HCT116 (cell line): ENCODE results near the gene MAP3K4. TPM values are rescaled to one million over a fixed set of nuclear protein-coding genes. Genes with fewer than 3 reads are reported as not detected.

Source experiments
- ATAC-seq: fragments of 200-7000 bp; cut with Tn5 transposase; 2 replicates; pipeline ENCODE4 v1.9.1; 2020; ENCODE audit warnings: mild to moderate bottlenecking, moderate library complexity
- BruUV-seq: library from RNA; stranded (reverse); fragments of 400-500 nt; replicated peaks from 2 replicates; lab custom pipeline; 2021; lab: Mats Ljungman, UMichigan
- CTCF ChIA-PET: fragments of 300-600 bp; sonication (Branson Sonifier 250); formaldehyde crosslinking; loops from one replicate; lab custom pipeline; 2021; ENCODE audit warnings: antibody characterized with exemption; lab: Charles Lee
- POLR2A ChIA-PET: fragments of 300-600, 350-600 bp; sonication (Branson Sonifier 250); formaldehyde crosslinking; loops from one replicate; lab custom pipeline; 2021; ENCODE audit warnings: antibody characterized with exemption; lab: Charles Lee
- RAD21 ChIA-PET, 2 experiments: fragments of 300-600 bp; sonication (Branson Sonifier 250); formaldehyde crosslinking; loops; one replicate each; lab custom pipeline; 2023; ENCODE audit warnings: low total read pairs in 2 of 2; ENCODE audit not compliant: uncharacterized antibody in 2 of 2, unreplicated experiment in 2 of 2, low non-redundant PET in 1 of 2; lab: Charles Lee
- DNase-seq: peaks from one replicate; pipeline ENCODE4 v3.0.0-alpha.2; 2010; ENCODE audit warnings: low read depth, low spot score
- H2AFZ ChIP-seq: fragments of 200-600 bp; shearing (Covaris generic), sonication (generic); 2 replicates; pipeline ENCODE4 v1.6.1; 2017; ENCODE audit warnings: low read depth, mixed run types, mixed read lengths, antibody characterized with exemption, low read length; ENCODE audit not compliant: poor library complexity, severe bottlenecking
- H3K27ac ChIP-seq: 2 replicates; pipeline ENCODE4 v1.5.1; 2012; ENCODE audit warnings: low read depth, low read length
- H3K27me3 ChIP-seq: fragments of 200-600 bp; sonication (generic); 2 replicates; pipeline ENCODE4 v1.6.1; 2016; ENCODE audit warnings: mixed run types, low read length, mixed read lengths; ENCODE audit not compliant: insufficient read depth
- H3K36me3 ChIP-seq, 2 experiments: fragments of 200-500 bp in 1 of 2; fragments of 200-600 bp in 1 of 2; sonication (Bioruptor generic) in 1 of 2; sonication (generic) in 1 of 2; 2 replicates each; pipeline versions ENCODE4 v1.5.1 to v1.6.1; 2014 to 2016; ENCODE audit warnings: low read length in 2 of 2, inconsistent platforms in 1 of 2, mixed read lengths in 1 of 2, mixed run types in 1 of 2; ENCODE audit not compliant: insufficient read depth in 2 of 2, control insufficient read depth in 1 of 2
- H3K4me1 ChIP-seq, 2 experiments: fragments of 200-600 bp in 1 of 2; sonication (generic) in 1 of 2; 2 replicates each; pipeline versions ENCODE4 v1.5.1 to v1.6.1; 2012 to 2017; ENCODE audit warnings: low read length in 2 of 2, inconsistent platforms in 1 of 2, mild to moderate bottlenecking in 1 of 2, mixed read lengths in 1 of 2, mixed run types in 1 of 2, moderate library complexity in 1 of 2; ENCODE audit not compliant: insufficient read depth in 2 of 2, control insufficient read depth in 1 of 2
- H3K4me2 ChIP-seq: fragments of 200-600 bp; sonication (generic); 2 replicates; pipeline ENCODE4 v1.6.1; 2017; ENCODE audit warnings: mixed run types, low read length, mixed read lengths
- H3K4me3 ChIP-seq, 2 experiments: fragments of 200-600 bp in 1 of 2; sonication (generic) in 1 of 2; replicated peaks in 1 of 2; 2 replicates each; pipeline ENCODE4 v1.5.1; 2011 to 2016; ENCODE audit warnings: low read length in 2 of 2, control low read depth in 1 of 2, low read depth in 1 of 2, mild to moderate bottlenecking in 1 of 2, mixed read lengths in 1 of 2, mixed run types in 1 of 2
- H3K79me2 ChIP-seq: fragments of 200-600 bp; sonication (generic); 2 replicates; pipeline ENCODE4 v1.6.1; 2017; ENCODE audit warnings: mild to moderate bottlenecking, mixed run types, low read length, moderate library complexity, mixed read lengths; ENCODE audit not compliant: insufficient read depth
- H3K9ac ChIP-seq: fragments of 200-600 bp; sonication (generic); 2 replicates; pipeline ENCODE4 v1.6.1; 2016; ENCODE audit warnings: low read length, mixed read lengths
- H3K9me2 ChIP-seq: fragments of 200-600 bp; sonication (generic), shearing (Covaris generic); 2 replicates; pipeline ENCODE4 v1.6.1; 2017; ENCODE audit warnings: mixed run types, mild to moderate bottlenecking, moderate library complexity; ENCODE audit not compliant: insufficient read depth
- H3K9me3 ChIP-seq, 2 experiments: fragments of 200-500 bp in 1 of 2; fragments of 200-600 bp in 1 of 2; sonication (Bioruptor generic) in 1 of 2; sonication (generic) in 1 of 2; 2 replicates each; pipeline ENCODE4 v1.6.1; 2014 to 2017; ENCODE audit warnings: low read length in 2 of 2, mixed read lengths in 2 of 2, inconsistent platforms in 1 of 2, low read depth in 1 of 2, mild to moderate bottlenecking in 1 of 2, mixed run types in 1 of 2, moderate library complexity in 1 of 2; ENCODE audit not compliant: control insufficient read depth in 1 of 2, insufficient read depth in 1 of 2
- H4K20me1 ChIP-seq: fragments of 200-600 bp; sonication (generic), shearing (Covaris generic); 2 replicates; pipeline ENCODE4 v1.6.1; 2017; ENCODE audit warnings: mixed run types, mild to moderate bottlenecking, moderate library complexity; ENCODE audit not compliant: insufficient read depth
- ATF3 ChIP-seq: IDR thresholded peaks from 2 replicates; pipeline ENCODE4 v1.6.1; 2012
- CBX3 ChIP-seq: IDR thresholded peaks from 2 replicates; pipeline ENCODE4 v1.6.1; 2012; ENCODE audit warnings: low read depth
- CEBPB ChIP-seq: IDR thresholded peaks from 2 replicates; pipeline ENCODE4 v1.6.1; 2012; ENCODE audit warnings: low read depth
- CTCF ChIP-seq, 3 experiments: fragments of 200-600 bp in 1 of 3; sonication (generic) in 1 of 3; IDR thresholded peaks in 2 of 3; conservative IDR thresholded peaks in 1 of 3; 2 replicates each; pipeline ENCODE4 v1.5.1; 2012 to 2017; ENCODE audit warnings: low read depth in 2 of 3, low read length in 2 of 3, antibody characterized with exemption in 1 of 3, borderline replicate concordance in 1 of 3, control low read depth in 1 of 3, mild to moderate bottlenecking in 1 of 3, mixed read lengths in 1 of 3, mixed run types in 1 of 3, moderate library complexity in 1 of 3; ENCODE audit not compliant: insufficient read depth in 1 of 3
- EGR1 ChIP-seq: IDR thresholded peaks from 2 replicates; pipeline ENCODE4 v1.6.1; 2012; ENCODE audit warnings: low read depth
- ELF1 ChIP-seq: IDR thresholded peaks from 2 replicates; pipeline ENCODE4 v1.6.1; 2012; ENCODE audit warnings: low read depth, borderline replicate concordance
- EZH2 ChIP-seq: fragments of 200-600 bp; sonication (generic); IDR thresholded peaks from 2 replicates; pipeline ENCODE4 v1.6.1; 2017; ENCODE audit warnings: antibody characterized with exemption, mixed run types
- EZH2phosphoT487 ChIP-seq: fragments of 200-600 bp; IDR thresholded peaks from 2 replicates; pipeline ENCODE4 v1.6.1; 2018; ENCODE audit warnings: antibody characterized with exemption, borderline replicate concordance
- FOSL1 ChIP-seq: IDR thresholded peaks from 2 replicates; pipeline ENCODE4 v1.6.1; 2012; ENCODE audit warnings: low read depth
- JUND ChIP-seq: IDR thresholded peaks from 2 replicates; pipeline ENCODE4 v1.6.1; 2012
- POLR2AphosphoS5 ChIP-seq: IDR thresholded peaks from 2 replicates; pipeline ENCODE4 v1.6.1; 2011; ENCODE audit warnings: mild to moderate bottlenecking, low read depth, low read length, moderate library complexity
- RAD21 ChIP-seq: IDR thresholded peaks from 2 replicates; pipeline ENCODE4 v1.6.1; 2012; ENCODE audit warnings: low read depth, mild to moderate bottlenecking
- SIN3A ChIP-seq: IDR thresholded peaks from 2 replicates; pipeline ENCODE4 v1.6.1; 2012; ENCODE audit warnings: low read depth
- SP1 ChIP-seq: IDR thresholded peaks from 2 replicates; pipeline ENCODE4 v1.6.1; 2012; ENCODE audit warnings: low read depth
- SRF ChIP-seq: IDR thresholded peaks from 2 replicates; pipeline ENCODE4 v1.6.1; 2012; ENCODE audit warnings: low read depth
- TCF7L2 ChIP-seq: IDR thresholded peaks from 2 replicates; pipeline ENCODE4 v1.7.0; 2011; ENCODE audit warnings: borderline replicate concordance, inconsistent platforms; ENCODE audit not compliant: insufficient read depth, insufficient read length; ENCODE audit errors: extremely low read depth
- YY1 ChIP-seq: IDR thresholded peaks from 2 replicates; pipeline ENCODE4 v1.6.1; 2011; ENCODE audit warnings: low read length, low read depth, moderate library complexity, mild to moderate bottlenecking; ENCODE audit not compliant: insufficient replicate concordance; ENCODE audit errors: extremely low read depth
- ZFX ChIP-seq: fragments of 450-650 bp; IDR thresholded peaks from 2 replicates; pipeline ENCODE4 v1.6.1; 2017
- ZNF274 ChIP-seq: fragments of 200-500 bp; sonication (Bioruptor generic); IDR thresholded peaks from 2 replicates; pipeline ENCODE4 v1.6.1; 2014; ENCODE audit warnings: mild to moderate bottlenecking, low read depth, low read length, inconsistent platforms
- intact Hi-C: fragments of 100-400 bp; cut with micrococcal nuclease; formaldehyde crosslinking; loops from 2 replicates; pipeline ENCODE4 v1.10.0; 2022
- total RNA-seq: library from RNA; stranded (reverse); gene quantifications from one replicate; pipeline ENCODE4 v1.2.1, GENCODE V29; 2021; ENCODE audit not compliant: unreplicated experiment

The MAP3K4 gene
- total RNA-seq, 1 experiment from 2014 or later = 46.5 TPM

GRCh38 chr6:161035182-161035980 lies 43.8 kb downstream of the MAP3K4 start (continued):
- TF ChIP-seq CTCF (IDR thresholded peaks at IDR 0.05 in 2 of 3, conservative IDR thresholded peaks at IDR 0.05 in 1 of 3; ENCODE audit: borderline replicate concordance in 1 of 3, insufficient read depth in 1 of 3, low read depth in 2 of 3, low read length in 2 of 3) (no peak), JUND (no peak), CEBPB (no peak), SRF (no peak), SP1 (no peak), TCF7L2 (no peak)
- TF ChIP-seq, all 23 proteins: peak for 0

- no peak overlapping the region for H3K4me2 ChIP-seq
- intact Hi-C loops = no loop called here
- ChIA-PET POLR2A (no interaction called here), CTCF (no interaction called here), RAD21 (no interaction called here)
- H3K36me3 ChIP-seq = peaks cover 0 to 4% of the 10 kb centered on the region in 2 experiments; a peak in 1 of 4 replicates
- peaks cover 4 to 16% of the 10 kb centered on the region in 2 experiments for H3K4me1 ChIP-seq
- peaks cover 26% of the 10 kb centered on the region for H3K79me2 ChIP-seq
- no peak overlapping the region for H3K27ac ChIP-seq
- ATAC-seq = no peak
- no peak overlapping the region for H3K9ac ChIP-seq
- no peaks in the 10 kb centered on the region for H3K9me2 ChIP-seq
- no TSS peak for BruUV-seq
- no peaks in the 10 kb centered on the region for H4K20me1 ChIP-seq
- H3K9me3 ChIP-seq = no peaks in the 10 kb centered on the region
- DNase-seq = no peak
- no peak overlapping the region for H3K4me3 ChIP-seq
- H3K27me3 ChIP-seq = no peaks in the 10 kb centered on the region
- H2AFZ ChIP-seq = no peak overlapping the region
- TF ChIP-seq RAD21 (no peak), EGR1 (no peak), ZFX (no peak), ELF1 (no peak), CEBPB (no peak), SP1 (no peak), EZH2phosphoT487 (no peak), SRF (no peak), CBX3 (no peak), SIN3A (no peak), ATF3 (no peak), TCF7L2 (no peak), ZNF274 (no peak), YY1 (no peak), EZH2 (no peak), FOSL1 (no peak), POLR2AphosphoS5 (no peak), CTCF (IDR thresholded peaks at IDR 0.05 in 2 of 3, conservative IDR thresholded peaks at IDR 0.05 in 1 of 3; ENCODE audit: borderline replicate concordance in 1 of 3, insufficient read depth in 1 of 3, low read depth in 2 of 3, low read length in 2 of 3) (no peak)
Measured at GRCh38 chr6:161035981-161036263, 44.4 kb downstream of the MAP3K4 start.
